G401 (cell line): ENCODE measurements around the gene SPON1. TPM values are rescaled to one million over a fixed set of nuclear protein-coding genes. Genes with fewer than 3 reads are reported as not detected.
A peak's percentile ranks its signal among the peaks of the same experiment; 100 is the strongest.

Experiments used
- DNase-seq: peaks from one replicate; pipeline ENCODE4 v3.0.0-alpha.2; 2015; ENCODE audit warnings: low spot score
- in situ Hi-C: cut with HindIII; loops from 2 replicates; pipeline ENCODE4 v1.10.0; 2016; ENCODE audit warnings: low sequenced_read_pairs, mixed read lengths
- total RNA-seq: library from RNA; depleted of rRNA; stranded (reverse); fragments of >200 nt; shearing (Covaris generic); gene quantifications from 2 replicates; pipeline ENCODE4 v1.2.3, GENCODE V29; 2014

Gene SPON1
- total RNA-seq, 1 experiment from 2014 or later = not detected

GRCh38 chr11:14106303-14107049 is 144.0 kb downstream of the SPON1 start:
- in situ Hi-C loops = no loop called here
- DNase-seq = no peak

- in situ Hi-C loops = no loop called here
- DNase-seq = no peak
These were observed 144.5 kb downstream of the SPON1 start for GRCh38 chr11:14107050-14107430.

GRCh38 chr11:14109742-14110141 is 147.2 kb downstream of the SPON1 start:
- in situ Hi-C loops = no loop called here

GRCh38 chr11:14110629-14111028 is 148.1 kb downstream of the SPON1 start:
- in situ Hi-C loops = no loop called here
- no peak for DNase-seq

More at GRCh38 chr11:14109742-14110141, 147.2 kb downstream of the SPON1 start:
- DNase-seq = no peak

GRCh38 chr11:14111496-14111895 is 149.0 kb downstream of the SPON1 start:
- in situ Hi-C loops = no loop called here
- no peak for DNase-seq

- in situ Hi-C loops = no loop called here
- DNase-seq = peak; percentile 89
These were observed 150.2 kb downstream of the SPON1 start for GRCh38 chr11:14112721-14113120.

- in situ Hi-C loops = no loop called here
- no peak for DNase-seq
These were observed 151.7 kb downstream of the SPON1 start for GRCh38 chr11:14114269-14114668.

GRCh38 chr11:14114786-14115185 is 152.3 kb downstream of the SPON1 start:
- no peak for DNase-seq

GRCh38 chr11:14117632-14118031 is 155.1 kb downstream of the SPON1 start:
- no peak for DNase-seq
- in situ Hi-C loops = no loop called here

More at GRCh38 chr11:14114786-14115185, 152.3 kb downstream of the SPON1 start:
- in situ Hi-C loops = no loop called here

GRCh38 chr11:14118072-14118471 is 155.5 kb downstream of the SPON1 start:
- DNase-seq = no peak
- in situ Hi-C loops = no loop called here

GRCh38 chr11:14119357-14119756 is 156.8 kb downstream of the SPON1 start:
- no peak for DNase-seq
- in situ Hi-C loops = no loop called here

- in situ Hi-C loops = no loop called here
These were observed 161.8 kb downstream of the SPON1 start for GRCh38 chr11:14124350-14124749.

GRCh38 chr11:14124886-14125285 is 162.4 kb downstream of the SPON1 start:
- DNase-seq = peak; percentile 95
- in situ Hi-C loops = no loop called here

More at GRCh38 chr11:14124350-14124749, 161.8 kb downstream of the SPON1 start:
- no peak for DNase-seq

- in situ Hi-C loops = no loop called here
- no peak for DNase-seq
These were observed 163.0 kb downstream of the SPON1 start for GRCh38 chr11:14125529-14125928.

GRCh38 chr11:14127679-14128078 is 165.2 kb downstream of the SPON1 start:
- DNase-seq = no peak
- in situ Hi-C loops = no loop called here

- peak; percentile 94 for DNase-seq
- in situ Hi-C loops = no loop called here
These were observed 169.8 kb downstream of the SPON1 start for GRCh38 chr11:14132312-14132711.

GRCh38 chr11:14133381-14133780 is 170.9 kb downstream of the SPON1 start:
- no peak for DNase-seq
- in situ Hi-C loops = no loop called here

- no peak for DNase-seq
- in situ Hi-C loops = no loop called here
These were observed 174.0 kb downstream of the SPON1 start for GRCh38 chr11:14136561-14136960.

- in situ Hi-C loops = no loop called here
- DNase-seq = no peak
These were observed 174.8 kb downstream of the SPON1 start for GRCh38 chr11:14137284-14137683.

GRCh38 chr11:14140991-14141390 is 178.5 kb downstream of the SPON1 start:
- in situ Hi-C loops = no loop called here
- DNase-seq = no peak

GRCh38 chr11:14141676-14142075 is 179.2 kb downstream of the SPON1 start:
- DNase-seq = no peak
- in situ Hi-C loops = no loop called here
